Smooth muscle cell (in vitro differentiated cells): ENCODE data around the gene USP48. TPM values are rescaled to one million over a fixed set of nuclear protein-coding genes. Genes with fewer than 3 reads are reported as not detected.

ENCODE experiments used
- DNase-seq: peaks from one replicate; lab custom pipeline; 2025; ENCODE audit not compliant: unreplicated experiment; lab: John Stamatoyannopoulos, UW
- H2AFZ ChIP-seq: fragments of 200-600 bp; sonication (generic); 2 replicates; pipeline ENCODE4 v1.6.0; 2016; ENCODE audit warnings: antibody characterized with exemption, low read depth, mild to moderate bottlenecking
- H3F3A ChIP-seq: fragments of 200-600 bp; sonication (generic); 2 replicates; pipeline ENCODE4 v1.6.0; 2017; ENCODE audit warnings: antibody characterized with exemption, low read depth
- H3K27ac ChIP-seq: fragments of 200-600 bp; sonication (generic); 2 replicates; pipeline ENCODE4 v1.5.1; 2016; ENCODE audit warnings: low read depth, mild to moderate bottlenecking
- H3K27me3 ChIP-seq: fragments of 200-600 bp; sonication (generic); 2 replicates; pipeline ENCODE4 v1.6.1; 2016; ENCODE audit warnings: low read depth, mild to moderate bottlenecking
- H3K36me3 ChIP-seq: fragments of 200-600 bp; sonication (generic); 2 replicates; pipeline ENCODE4 v1.5.1; 2016; ENCODE audit warnings: low read depth
- H3K4me1 ChIP-seq: fragments of 200-600 bp; sonication (generic); 2 replicates; pipeline ENCODE4 v1.5.1; 2016; ENCODE audit warnings: low read depth
- H3K4me2 ChIP-seq: fragments of 200-600 bp; sonication (generic); 2 replicates; pipeline ENCODE4 v1.6.0; 2016; ENCODE audit warnings: mild to moderate bottlenecking
- H3K4me3 ChIP-seq: fragments of 200-600 bp; sonication (generic); 2 replicates; pipeline ENCODE4 v1.5.1; 2016; ENCODE audit warnings: mild to moderate bottlenecking
- H3K79me2 ChIP-seq: fragments of 200-600 bp; sonication (generic); 2 replicates; pipeline ENCODE4 v1.6.0; 2016; ENCODE audit warnings: low read depth, mild to moderate bottlenecking
- H3K9ac ChIP-seq: fragments of 200-600 bp; sonication (generic); 2 replicates; pipeline ENCODE4 v1.6.0; 2016; ENCODE audit warnings: low read depth
- H3K9me3 ChIP-seq: fragments of 200-600 bp; sonication (generic); replicated peaks from 2 replicates; pipeline ENCODE4 v1.5.1; 2016; ENCODE audit warnings: low read depth
- H4K20me1 ChIP-seq: fragments of 200-600 bp; sonication (generic); 2 replicates; pipeline ENCODE4 v1.6.0; 2016; ENCODE audit warnings: low read depth
- WGBS: methylation state at CpG from one replicate; pipeline ENCODE4 v1.1.7; 2016; ENCODE audit warnings: low lambda C conversion rate; 5-methylcytosine and 5-hydroxymethylcytosine counted together
- polyA plus RNA-seq: library from polyadenylated mRNA; unstranded; fragments of >200 nt; fragmentation: Nextera tagmentation; extraction: Ambion mirVana; gene quantifications from 2 replicates; pipeline ENCODE4 v1.2.1, GENCODE V29; 2016
- total RNA-seq: library from RNA; depleted of rRNA; stranded (reverse); fragments of >200 nt; gene quantifications from 2 replicates; pipeline ENCODE4 v1.2.3, GENCODE V29; 2014
- TF ChIP-seq, protein P1 (sequence below): fragments of 200-600 bp; sonication (generic); IDR thresholded peaks from 2 replicates; pipeline ENCODE4 v1.5.1; 2017; ENCODE audit warnings: borderline replicate concordance, mild to moderate bottlenecking, antibody characterized with exemption; ENCODE audit not compliant: insufficient read depth, poor library complexity, severe bottlenecking

The USP48 gene
- total and polyA plus RNA-seq, 2 experiments from 2014 or later: 34.5 to 76.0 TPM

DNA sequence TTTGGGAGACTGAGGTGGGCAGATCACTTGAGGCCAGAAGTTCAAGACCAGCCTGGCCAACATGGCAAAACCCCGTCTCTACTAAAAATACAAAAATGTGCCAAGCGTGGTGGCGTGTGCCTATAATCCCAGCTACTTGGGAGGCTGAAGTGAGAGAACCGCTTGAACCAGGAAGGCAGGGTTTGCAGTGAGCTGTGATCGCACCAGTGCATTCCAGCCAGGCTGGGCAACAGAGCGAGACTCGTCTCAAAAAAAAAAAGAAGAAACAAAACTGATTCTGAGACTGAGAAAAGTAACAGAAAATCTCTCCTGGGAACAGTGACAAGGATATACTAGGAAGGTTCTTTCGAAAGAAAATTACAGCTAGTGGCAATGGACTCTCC, 20.9 kb downstream of the USP48 start:
- no peak overlapping the region for H3K27ac ChIP-seq
- 97% methylated on average over 8 of the region's 8 CpGs for WGBS
- H3K4me2 ChIP-seq: no peak overlapping the region
- H3K9ac ChIP-seq: no peak overlapping the region
- no peaks in the 10 kb centered on the region for H3K9me3 ChIP-seq
- no peaks in the 10 kb centered on the region for H3F3A ChIP-seq
- TF ChIP-seq, protein P1, sequence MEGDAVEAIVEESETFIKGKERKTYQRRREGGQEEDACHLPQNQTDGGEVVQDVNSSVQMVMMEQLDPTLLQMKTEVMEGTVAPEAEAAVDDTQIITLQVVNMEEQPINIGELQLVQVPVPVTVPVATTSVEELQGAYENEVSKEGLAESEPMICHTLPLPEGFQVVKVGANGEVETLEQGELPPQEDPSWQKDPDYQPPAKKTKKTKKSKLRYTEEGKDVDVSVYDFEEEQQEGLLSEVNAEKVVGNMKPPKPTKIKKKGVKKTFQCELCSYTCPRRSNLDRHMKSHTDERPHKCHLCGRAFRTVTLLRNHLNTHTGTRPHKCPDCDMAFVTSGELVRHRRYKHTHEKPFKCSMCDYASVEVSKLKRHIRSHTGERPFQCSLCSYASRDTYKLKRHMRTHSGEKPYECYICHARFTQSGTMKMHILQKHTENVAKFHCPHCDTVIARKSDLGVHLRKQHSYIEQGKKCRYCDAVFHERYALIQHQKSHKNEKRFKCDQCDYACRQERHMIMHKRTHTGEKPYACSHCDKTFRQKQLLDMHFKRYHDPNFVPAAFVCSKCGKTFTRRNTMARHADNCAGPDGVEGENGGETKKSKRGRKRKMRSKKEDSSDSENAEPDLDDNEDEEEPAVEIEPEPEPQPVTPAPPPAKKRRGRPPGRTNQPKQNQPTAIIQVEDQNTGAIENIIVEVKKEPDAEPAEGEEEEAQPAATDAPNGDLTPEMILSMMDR: no peak
- no peak for DNase-seq
- no peak overlapping the region for H2AFZ ChIP-seq
- H3K79me2 ChIP-seq: peaks cover 98% of the 10 kb centered on the region
- peaks cover 6% of the 10 kb centered on the region for H3K4me1 ChIP-seq
- H3K36me3 ChIP-seq: no peaks in the 10 kb centered on the region
- no peaks in the 10 kb centered on the region for H3K27me3 ChIP-seq
- no peak overlapping the region for H3K4me3 ChIP-seq
- peaks cover 99% of the 10 kb centered on the region for H4K20me1 ChIP-seq

DNA sequence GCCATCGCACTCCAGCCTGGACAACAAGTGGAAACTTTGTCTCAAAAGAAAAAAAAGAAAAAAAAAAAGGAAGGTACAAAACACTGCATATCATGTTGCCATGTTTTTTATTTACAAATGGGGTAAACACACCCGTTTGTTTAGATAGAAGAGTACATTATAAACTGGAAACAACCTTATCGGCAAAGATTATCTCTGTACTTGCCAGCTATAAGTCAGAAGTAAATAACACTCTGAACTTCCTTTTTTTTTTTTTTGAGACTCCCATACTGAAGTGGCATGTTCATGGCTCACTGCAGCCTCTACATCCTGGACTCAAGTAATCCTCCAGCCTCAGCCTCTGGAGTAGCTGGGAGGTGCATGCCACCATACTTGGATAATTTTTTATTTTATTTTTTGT, 21.9 kb downstream of the USP48 start:
- WGBS: 64% methylated on average over 3 of the region's 3 CpGs
- no peak overlapping the region for H3K9ac ChIP-seq
- no peaks in the 10 kb centered on the region for H3K27me3 ChIP-seq
- H3K27ac ChIP-seq: no peak overlapping the region
- TF ChIP-seq, protein P1: no peak
- H3K4me3 ChIP-seq: no peak overlapping the region
- H3K9me3 ChIP-seq: no peaks in the 10 kb centered on the region
- peaks cover 6% of the 10 kb centered on the region for H3K4me1 ChIP-seq
- H2AFZ ChIP-seq: no peak overlapping the region
- DNase-seq: no peak
- no peaks in the 10 kb centered on the region for H3K36me3 ChIP-seq
- H3K79me2 ChIP-seq: peaks cover 91% of the 10 kb centered on the region
- H4K20me1 ChIP-seq: peaks cover 94% of the 10 kb centered on the region
- no peaks in the 10 kb centered on the region for H3F3A ChIP-seq
- no peak overlapping the region for H3K4me2 ChIP-seq

DNA sequence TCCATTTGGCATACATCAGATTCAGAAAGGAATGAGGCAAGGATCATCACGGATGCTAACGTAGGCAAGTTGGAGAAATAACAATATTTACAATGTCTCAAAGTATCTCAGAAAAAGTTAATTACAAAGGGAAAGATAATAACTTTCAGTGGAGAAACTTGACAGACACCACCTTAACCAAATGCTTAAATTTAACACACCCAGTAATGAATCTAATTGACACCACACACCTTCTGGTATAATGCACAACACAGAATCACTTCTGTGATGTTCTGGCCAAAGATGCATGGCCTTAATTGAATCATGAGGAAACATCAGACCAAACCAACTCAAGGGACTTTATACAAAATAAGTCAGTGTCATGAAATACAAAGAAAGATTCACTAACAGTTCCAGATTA, 23.1 kb downstream of the USP48 start:
- Histone ChIP-seq H2AFZ (no peak overlapping the region), H3K4me1 (peaks cover 2% of the 10 kb centered on the region), H3K79me2 (peaks cover 79% of the 10 kb centered on the region), H4K20me1 (peaks cover 90% of the 10 kb centered on the region), H3K27ac (no peak overlapping the region), H3F3A (no peaks in the 10 kb centered on the region), H3K4me2 (no peak overlapping the region), H3K4me3 (no peak overlapping the region), H3K36me3 (peaks cover 9% of the 10 kb centered on the region), H3K9ac (no peak overlapping the region), H3K27me3 (no peaks in the 10 kb centered on the region), H3K9me3 (no peaks in the 10 kb centered on the region)
- no peak for DNase-seq
- 94% methylated on average over 2 of the region's 2 CpGs for WGBS
- TF ChIP-seq, protein P1: no peak

DNA sequence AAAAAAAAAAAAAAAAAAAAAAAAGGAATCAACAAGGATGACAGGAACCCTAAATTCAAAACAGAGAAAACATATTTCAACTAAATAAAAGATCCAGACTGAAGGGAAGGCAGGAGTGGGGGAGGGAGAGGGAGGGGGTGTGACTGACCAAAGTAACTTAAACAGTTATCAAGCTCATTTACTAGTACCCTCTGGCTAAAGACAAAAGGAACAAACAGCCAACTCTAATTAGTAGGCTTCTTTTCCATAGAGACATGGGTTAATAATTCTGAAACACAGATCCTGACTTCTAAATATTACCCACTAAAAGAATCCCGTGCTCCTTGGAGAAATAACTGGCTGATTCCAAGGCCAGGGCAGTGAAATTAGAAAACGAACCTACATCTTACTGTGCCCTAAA, 23.8 kb downstream of the USP48 start:
- no peaks in the 10 kb centered on the region for H3F3A ChIP-seq
- no peak overlapping the region for H2AFZ ChIP-seq
- H3K27ac ChIP-seq: no peak overlapping the region
- no peaks in the 10 kb centered on the region for H3K27me3 ChIP-seq
- H3K36me3 ChIP-seq: peaks cover 9% of the 10 kb centered on the region
- no peak overlapping the region for H3K4me2 ChIP-seq
- DNase-seq: no peak
- 92% methylated on average over 2 of the region's 2 CpGs for WGBS
- peaks cover 73% of the 10 kb centered on the region for H3K79me2 ChIP-seq
- no peaks in the 10 kb centered on the region for H3K4me1 ChIP-seq
- no peak overlapping the region for H3K9ac ChIP-seq
- TF ChIP-seq, protein P1: no peak
- H3K9me3 ChIP-seq: no peaks in the 10 kb centered on the region
- peaks cover 90% of the 10 kb centered on the region for H4K20me1 ChIP-seq
- no peak overlapping the region for H3K4me3 ChIP-seq
